DND-41 (cell line): ENCODE results near the gene DGKG.

Experiments
- ATAC-seq: fragments of 200-7000 bp; cut with Tn5 transposase; 3 replicates; pipeline ENCODE4 v1.9.1; 2021; ENCODE audit warnings: low read depth; ENCODE audit not compliant: insufficient read depth
- DNase-seq: peaks from one replicate; pipeline ENCODE4 v3.0.0-alpha.2; 2020
- H2AFZ ChIP-seq: 2 replicates; pipeline ENCODE4 v1.6.0; 2012; ENCODE audit warnings: low read depth, low read length
- H3K27ac ChIP-seq: 2 replicates; pipeline ENCODE4 v1.5.1; 2012; ENCODE audit warnings: low read length, inconsistent platforms
- H3K27me3 ChIP-seq: fragments of 200-600 bp; sonication (generic); 2 replicates; pipeline ENCODE4 v1.6.0; 2012; ENCODE audit warnings: low read length, mild to moderate bottlenecking, inconsistent platforms; ENCODE audit not compliant: insufficient read depth, poor library complexity
- H3K36me3 ChIP-seq: 2 replicates; pipeline ENCODE4 v1.5.1; 2012; ENCODE audit warnings: low read length, inconsistent platforms; ENCODE audit not compliant: insufficient read depth
- H3K4me1 ChIP-seq: 2 replicates; pipeline ENCODE4 v1.5.1; 2012; ENCODE audit warnings: mild to moderate bottlenecking, low read length; ENCODE audit not compliant: insufficient read depth
- H3K4me2 ChIP-seq: 2 replicates; pipeline ENCODE4 v1.6.0; 2012; ENCODE audit warnings: mild to moderate bottlenecking, moderate library complexity, low read length, inconsistent platforms; ENCODE audit not compliant: insufficient read depth
- H3K4me3 ChIP-seq, 2 experiments: fragments of 200-600 bp in 1 of 2; shearing (Covaris generic) in 1 of 2; 2 replicates each; pipeline ENCODE4 v1.5.1; 2012 to 2016; ENCODE audit warnings: inconsistent platforms in 2 of 2, low read length in 2 of 2, mild to moderate bottlenecking in 2 of 2, low read depth in 1 of 2, moderate library complexity in 1 of 2
- H3K79me2 ChIP-seq: 2 replicates; pipeline ENCODE4 v1.6.0; 2012; ENCODE audit warnings: low read length, inconsistent platforms; ENCODE audit not compliant: insufficient read depth
- H3K9ac ChIP-seq: 2 replicates; pipeline ENCODE4 v1.6.0; 2012; ENCODE audit warnings: low read depth, mild to moderate bottlenecking, inconsistent platforms, low read length, moderate library complexity
- H3K9me3 ChIP-seq: 2 replicates; pipeline ENCODE4 v1.5.1; 2012; ENCODE audit warnings: low read length, moderate library complexity, mild to moderate bottlenecking, inconsistent platforms; ENCODE audit not compliant: insufficient read depth, severe bottlenecking
- H4K20me1 ChIP-seq: 2 replicates; pipeline ENCODE4 v1.6.0; 2012; ENCODE audit warnings: low read length; ENCODE audit not compliant: insufficient read depth
- CTCF ChIP-seq: IDR thresholded peaks from 2 replicates; pipeline ENCODE4 v1.5.1; 2012; ENCODE audit warnings: borderline replicate concordance, low read length, moderate library complexity, mild to moderate bottlenecking; ENCODE audit not compliant: poor library complexity, severe bottlenecking; ENCODE audit errors: extremely low read depth
- EZH2 ChIP-seq: IDR thresholded peaks from 3 replicates; pipeline ENCODE4 v1.6.1; 2012; ENCODE audit warnings: borderline replicate concordance, low read depth, mild to moderate bottlenecking, moderate library complexity, low read length, inconsistent platforms; ENCODE audit not compliant: severe bottlenecking

DGKG gene

GRCh38 chr3:186110975-186111974 lies 250.8 kb downstream of the DGKG start:
- H3K9ac ChIP-seq = no peak overlapping the region
- DNase-seq = no peak
- no peak for ATAC-seq

GRCh38 chr3:186109897-186110803 lies 251.9 kb downstream of the DGKG start:
- Histone ChIP-seq H3K36me3 (no peaks in the 10 kb centered on the region; the same call in 1 of the 2 replicates), H3K4me2 (peak overlapping the region; percentile 56), H2AFZ (peak overlapping the region; percentile 64), H3K27ac (peak overlapping the region; percentile 65), H3K27me3 (peaks cover 9% of the 10 kb centered on the region), H4K20me1 (no peaks in the 10 kb centered on the region), H3K9me3 (no peaks in the 10 kb centered on the region), H3K4me1 (peaks cover 22% of the 10 kb centered on the region), H3K9ac (peak overlapping the region; percentile 48), H3K4me3 (peak overlapping the region; percentile 1 to 53; a peak in 3 of 4 replicates), H3K79me2 (peaks cover 30% of the 10 kb centered on the region)
- DNase-seq = no peak
- ATAC-seq = no peak
- no peak for TF ChIP-seq EZH2
- no peak for TF ChIP-seq CTCF

More at GRCh38 chr3:186110975-186111974, 250.8 kb downstream of the DGKG start:
- no peak overlapping the region for H3K4me2 ChIP-seq
- H3K4me3 ChIP-seq = no peak overlapping the region
- H2AFZ ChIP-seq = no peak overlapping the region
- TF ChIP-seq EZH2 (no peak), CTCF (no peak)
- H4K20me1 ChIP-seq = no peaks in the 10 kb centered on the region
- no peaks in the 10 kb centered on the region for H3K9me3 ChIP-seq
- peaks cover 21% of the 10 kb centered on the region for H3K79me2 ChIP-seq
- no peaks in the 10 kb centered on the region for H3K36me3 ChIP-seq
- H3K27me3 ChIP-seq = peaks cover 9% of the 10 kb centered on the region
- H3K27ac ChIP-seq = no peak overlapping the region
- peaks cover 22% of the 10 kb centered on the region for H3K4me1 ChIP-seq

- Histone ChIP-seq H3K4me1 (peaks cover 22% of the 10 kb centered on the region), H3K9ac (peak within 1 kb of the TSS; percentile 83)
These were observed 252.8 kb downstream of the DGKG start, which contains the start of gene ETV5 for GRCh38 chr3:186108941-186109865. ETV5 (minus strand) TSS chr3:186109089; CDS start chr3:186105868, 3,221 bp downstream.

More at GRCh38 chr3:186108941-186109865, 252.8 kb downstream of the DGKG start, which contains the start of gene ETV5:
- Histone ChIP-seq H3K4me2 (peak within 1 kb of the TSS; percentile 61), H2AFZ (peak within 1 kb of the TSS; percentile 72), H3K4me3 (peak within 1 kb of the TSS; percentile 64 to 83), H3K27ac (peak within 1 kb of the TSS; percentile 90), H3K36me3 (no peaks in the 10 kb centered on the region; the same call in 1 of the 2 replicates), H3K79me2 (peaks cover 30% of the 10 kb centered on the region), H3K27me3 (peaks cover 9% of the 10 kb centered on the region), H3K9me3 (no peaks in the 10 kb centered on the region), H4K20me1 (no peaks in the 10 kb centered on the region)
- TF ChIP-seq EZH2 = no peak
- TF ChIP-seq CTCF = no peak
- peak; percentile 91 for ATAC-seq
- DNase-seq = peak; percentile 94
